CD4-positive, alpha-beta T cell treated with Interleukin-6 for 4 hours (primary cell): ENCODE data around the gene STK32A.

Experiments
- DNase-seq: peaks from one replicate; pipeline ENCODE4 v3.0.0-alpha.2; 2020; ENCODE audit warnings: mixed read lengths

Gene STK32A

GRCh38 chr5:147427521-147428401, 192.9 kb downstream of the STK32A start:
- no peak for DNase-seq

GRCh38 chr5:147430628-147431027, 195.8 kb downstream of the STK32A start:
- no peak for DNase-seq

DNA sequence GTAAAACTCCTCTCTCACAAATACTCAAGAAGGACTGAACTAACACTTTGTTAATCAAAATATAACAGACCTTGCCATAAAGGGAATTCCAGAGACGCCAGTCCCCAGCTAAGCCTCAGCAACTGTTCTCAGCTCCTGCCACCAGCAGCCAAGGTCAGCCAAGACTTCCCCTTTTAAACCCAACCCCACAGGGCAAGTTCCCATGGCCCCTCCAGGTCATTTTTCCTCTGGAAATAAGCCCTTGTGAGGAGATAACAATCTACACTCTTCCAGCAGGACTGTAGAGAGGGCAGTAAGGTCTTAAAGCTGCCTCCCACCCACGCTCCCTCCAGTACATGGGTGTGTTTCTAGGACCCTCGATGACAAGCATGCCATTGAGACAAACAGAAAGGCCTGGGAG, 196.8 kb downstream of the STK32A start:
- DNase-seq = no peak

- no peak for DNase-seq
Observed at GRCh38 chr5:147432323-147432722, 197.5 kb downstream of the STK32A start.

- no peak for DNase-seq
Observed at GRCh38 chr5:147434049-147434448, 199.2 kb downstream of the STK32A start.

- DNase-seq = no peak
Observed at GRCh38 chr5:147436596-147436995, 201.8 kb downstream of the STK32A start.

GRCh38 chr5:147437161-147437596, 202.4 kb downstream of the STK32A start:
- no peak for DNase-seq
